ENCODE data around the gene DPYD.

DPYD gene

GRCh38 chr1:97123717-97124431, 797.0 kb downstream of the DPYD start:
- no peak for DNase-seq

GRCh38 chr1:97120806-97121205, 800.0 kb downstream of the DPYD start:
- DNase-seq = no peak

- DNase-seq = no peak
Observed at GRCh38 chr1:97119260-97120158, 801.3 kb downstream of the DPYD start.

- no peak for DNase-seq
Observed at GRCh38 chr1:97114842-97115241, 806.0 kb downstream of the DPYD start.

- no peak for DNase-seq
Observed at GRCh38 chr1:97112442-97112841, 808.4 kb downstream of the DPYD start.

GRCh38 chr1:97108179-97108578, 812.7 kb downstream of the DPYD start:
- DNase-seq = no peak

- DNase-seq = no peak
Observed at GRCh38 chr1:97105531-97105930, 815.3 kb downstream of the DPYD start.

- DNase-seq = no peak
Observed at GRCh38 chr1:97101509-97101908, 819.3 kb downstream of the DPYD start.

- DNase-seq = no peak
Observed at GRCh38 chr1:97097404-97097925, 823.4 kb downstream of the DPYD start.

GRCh38 chr1:97095764-97096163, 825.1 kb downstream of the DPYD start:
- DNase-seq = no peak

- no peak for DNase-seq
Observed at GRCh38 chr1:97094247-97094972, 826.4 kb downstream of the DPYD start.

GRCh38 chr1:97093741-97094140, 827.1 kb downstream of the DPYD start:
- DNase-seq = no peak

- DNase-seq = no peak
Observed at GRCh38 chr1:97092824-97093223, 828.0 kb downstream of the DPYD start.

- DNase-seq = no peak
Observed at GRCh38 chr1:97091679-97092078, 829.2 kb downstream of the DPYD start.

GRCh38 chr1:97091263-97091662, 829.6 kb downstream of the DPYD start:
- no peak for DNase-seq

- DNase-seq = no peak
Observed at GRCh38 chr1:97090725-97091124, 830.1 kb downstream of the DPYD start.

GRCh38 chr1:97089173-97089572, 831.7 kb downstream of the DPYD start:
- DNase-seq = no peak

GRCh38 chr1:97088391-97088790, 832.4 kb downstream of the DPYD start:
- peak in 1 of 2 donors; percentile 36 for DNase-seq

GRCh38 chr1:97084546-97084945, 836.3 kb downstream of the DPYD start:
- no peak for DNase-seq

- no peak for DNase-seq
Observed at GRCh38 chr1:97082160-97082848, 838.5 kb downstream of the DPYD start.

- no peak for DNase-seq
Observed at GRCh38 chr1:97078872-97079271, 842.0 kb downstream of the DPYD start.

- DNase-seq = no peak
Observed at GRCh38 chr1:97077221-97077620, 843.6 kb downstream of the DPYD start.

GRCh38 chr1:97074771-97075170, 846.1 kb downstream of the DPYD start:
- DNase-seq = no peak

All from bone marrow (tissue), 2 donors.